Spleen (tissue), 11 donors: ENCODE measurements around the gene DDI1. TPM values are rescaled to one million over a fixed set of nuclear protein-coding genes. Genes with fewer than 3 reads are reported as not detected.

Experiments used
- DNase-seq: peaks from one replicate; pipeline ENCODE4 v3.0.0-alpha.2; 2020
- H3K27ac ChIP-seq, 8 donors: fragments of 200-600 bp; sonication (generic) in 7 of 8; 1 replicate in 4 of 8; 2 replicates in 4 of 8; pipeline versions ENCODE4 v1.5.0 to v1.8.0; 2016 to 2021; ENCODE audit warnings: inconsistent platforms in 4 of 8, mild to moderate bottlenecking in 4 of 8, moderate library complexity in 1 of 8
- H3K27me3 ChIP-seq, 7 donors: fragments of 200-600 bp; sonication (generic) in 6 of 7; replicated peaks in 1 of 7; 1 replicate in 4 of 7; 2 replicates in 3 of 7; pipeline versions ENCODE4 v1.5.0 to v1.8.0; 2016 to 2021; ENCODE audit warnings: inconsistent platforms in 3 of 7, mild to moderate bottlenecking in 1 of 7
- H3K36me3 ChIP-seq, 6 donors: fragments of 200-600 bp; sonication (generic) in 5 of 6; 1 replicate in 4 of 6; 2 replicates in 2 of 6; pipeline versions ENCODE4 v1.5.0 to v1.8.0; 2016 to 2021; ENCODE audit warnings: inconsistent platforms in 2 of 6
- H3K4me1 ChIP-seq, 6 donors: fragments of 200-600 bp; sonication (generic) in 5 of 6; 1 replicate in 3 of 6; 2 replicates in 3 of 6; pipeline versions ENCODE4 v1.5.0 to v1.8.0; 2016 to 2021; ENCODE audit warnings: inconsistent platforms in 3 of 6
- H3K4me3 ChIP-seq, 8 donors: fragments of 200-600 bp; sonication (generic) in 7 of 8; 1 replicate in 4 of 8; 2 replicates in 4 of 8; pipeline versions ENCODE4 v1.5.0 to v1.8.0; 2016 to 2021; ENCODE audit warnings: inconsistent platforms in 4 of 8, mild to moderate bottlenecking in 4 of 8, moderate library complexity in 2 of 8
- H3K9me3 ChIP-seq, 8 donors: fragments of 200-600 bp; sonication (generic) in 7 of 8; 1 replicate in 4 of 8; 2 replicates in 4 of 8; pipeline versions ENCODE4 v1.5.0 to v1.8.0; 2016 to 2021; ENCODE audit warnings: inconsistent platforms in 4 of 8
- POLR2A ChIP-seq, 3 donors: fragments of 450-650 bp; IDR thresholded peaks; one replicate each; pipeline ENCODE4 v1.5.1; 2017; ENCODE audit warnings: antibody characterized with exemption in 3 of 3, mild to moderate bottlenecking in 1 of 3
- POLR2AphosphoS5 ChIP-seq, 3 donors: sonication (generic); formaldehyde crosslinking; IDR thresholded peaks; one replicate each; pipeline ENCODE4 v1.5.1; 2017; ENCODE audit warnings: antibody characterized with exemption in 3 of 3
- WGBS, 5 donors: extraction: QIAGEN DNeasy Blood & Tissue Kit in 3 of 5; methylation state at CpG; one replicate each; pipeline versions ENCODE4 v1.1.5 to v1.1.7; 2013 to 2018; 5-methylcytosine and 5-hydroxymethylcytosine counted together
- intact Hi-C: fragments of 100-400 bp; cut with DNase I; formaldehyde crosslinking; loops from one replicate; pipeline ENCODE4 v1.15.0; 2023; ENCODE audit warnings: low total_unique reads
- polyA plus RNA-seq, 3 donors: library from polyadenylated mRNA; stranded (reverse); fragments of 200-250 nt; gene quantifications; one replicate each; pipeline ENCODE4 v1.2.1, GENCODE V29; 2013
- total RNA-seq, 7 donors: library from RNA; depleted of rRNA in 3 of 7; stranded (reverse); fragments of >200 nt in 3 of 7; fragmentation: NEBNext Ultra II Directional in 4 of 7; extraction: Animal tissue kit (Norgen Biotek cat#: 25700) in 4 of 7; gene quantifications; one replicate each; pipeline versions ENCODE4 v1.1.0 to v1.2.1, GENCODE V29; 2016 to 2021
- TF ChIP-seq, protein P1 (sequence below), 11 experiments: fragments of 200-600 bp in 7 of 11; fragments of 450-650 bp in 4 of 11; sonication (generic) in 4 of 11; IDR thresholded peaks in 8 of 11; conservative IDR thresholded peaks in 3 of 11; 1 replicate in 7 of 11; 2 replicates in 4 of 11; pipeline versions ENCODE4 v1.4.0 to v1.8.0; 2016 to 2021; ENCODE audit warnings: antibody characterized with exemption in 11 of 11, inconsistent platforms in 4 of 11, mild to moderate bottlenecking in 1 of 11
- donor health status: healthy with polysubstance abuse.
- donor health status: DM: no; HTN: no; CAD: no; lungs with moderate emphysema.
- donor health status: DM: no; HTN: no; CAD: no.
- donor health status: Bipolar disorder and iron deficiency.
- donor health status: healthy.
- donor health status: DM: no; HTN: no; CAD: no.
- donor health status: DM: yes; HTN: yes; CAD: no.

The DDI1 gene
- total and polyA plus RNA-seq, 10 donors = not detected

DNA sequence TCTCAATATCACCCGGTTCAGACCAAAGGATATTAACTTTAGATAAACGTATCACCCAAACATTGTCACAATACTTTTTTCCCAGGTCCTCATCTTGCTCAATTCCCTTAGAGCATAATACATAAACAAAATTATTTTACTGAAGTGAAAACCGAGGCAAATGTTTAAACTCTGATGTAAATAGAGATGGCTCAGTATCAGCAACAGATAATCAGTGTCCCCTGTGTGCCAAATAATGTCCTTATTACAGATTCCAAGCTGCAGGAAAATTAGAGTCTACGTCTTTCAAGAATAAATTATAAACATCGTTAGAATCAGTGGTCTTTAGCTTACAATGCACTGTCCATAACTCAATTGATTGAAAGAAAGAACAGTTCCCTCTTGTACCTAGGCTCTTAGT is 50.2 kb downstream of the DDI1 start:
- Histone ChIP-seq H3K9me3 (no peaks in the 10 kb centered on the region), H3K27me3 (no peaks in the 10 kb centered on the region), H3K36me3 (no peaks in the 10 kb centered on the region), H3K4me3 (no peak overlapping the region), H3K4me1 (no peaks in the 10 kb centered on the region), H3K27ac (no peak overlapping the region)
- WGBS, 5 donors = 65 to 85% (median 82%) methylated on average over 5 of the region's 5 CpGs
- DNase-seq = no peak
- intact Hi-C loops = no loop called here
- TF ChIP-seq, protein P1, sequence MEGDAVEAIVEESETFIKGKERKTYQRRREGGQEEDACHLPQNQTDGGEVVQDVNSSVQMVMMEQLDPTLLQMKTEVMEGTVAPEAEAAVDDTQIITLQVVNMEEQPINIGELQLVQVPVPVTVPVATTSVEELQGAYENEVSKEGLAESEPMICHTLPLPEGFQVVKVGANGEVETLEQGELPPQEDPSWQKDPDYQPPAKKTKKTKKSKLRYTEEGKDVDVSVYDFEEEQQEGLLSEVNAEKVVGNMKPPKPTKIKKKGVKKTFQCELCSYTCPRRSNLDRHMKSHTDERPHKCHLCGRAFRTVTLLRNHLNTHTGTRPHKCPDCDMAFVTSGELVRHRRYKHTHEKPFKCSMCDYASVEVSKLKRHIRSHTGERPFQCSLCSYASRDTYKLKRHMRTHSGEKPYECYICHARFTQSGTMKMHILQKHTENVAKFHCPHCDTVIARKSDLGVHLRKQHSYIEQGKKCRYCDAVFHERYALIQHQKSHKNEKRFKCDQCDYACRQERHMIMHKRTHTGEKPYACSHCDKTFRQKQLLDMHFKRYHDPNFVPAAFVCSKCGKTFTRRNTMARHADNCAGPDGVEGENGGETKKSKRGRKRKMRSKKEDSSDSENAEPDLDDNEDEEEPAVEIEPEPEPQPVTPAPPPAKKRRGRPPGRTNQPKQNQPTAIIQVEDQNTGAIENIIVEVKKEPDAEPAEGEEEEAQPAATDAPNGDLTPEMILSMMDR (IDR thresholded peaks at IDR 0.05 in 8 of 11, conservative IDR thresholded peaks at IDR 0.05 in 3 of 11) = no peak
- TF ChIP-seq POLR2A (IDR thresholded peaks at IDR 0.05) (no peak), POLR2AphosphoS5 (IDR thresholded peaks at IDR 0.05) (no peak)

Other genes with a start within 250 kb of the DDI1 start
- gene PDGFD, start 127.5 kb downstream of the DDI1 start, total RNA-seq = 1 to 10 TPM; 2.6 to 7.1 (median 3.4) TPM
- 1 to 10 TPM in 1 of 3 donors, under 1 TPM in 2; 0.43 to 3.9 (median 0.99) TPM for gene PDGFD, start 127.5 kb downstream of the DDI1 start, polyA plus RNA-seq